GM23248 (cell line): ENCODE data around the gene WNT8A. TPM values are rescaled to one million over a fixed set of nuclear protein-coding genes. Genes with fewer than 3 reads are reported as not detected.

Source experiments
- DNase-seq: peaks from one replicate; pipeline ENCODE4 v3.0.0-alpha.2; 2015
- H2AFZ ChIP-seq: fragments of 200-600 bp; sonication (generic); 2 replicates; pipeline ENCODE4 v1.6.1; 2016; ENCODE audit warnings: antibody characterized with exemption
- H3F3A ChIP-seq: fragments of 200-600 bp; sonication (generic); 2 replicates; pipeline ENCODE4 v1.6.1; 2016; ENCODE audit warnings: mild to moderate bottlenecking, antibody characterized with exemption, mixed run types; ENCODE audit not compliant: insufficient read depth
- H3K27ac ChIP-seq: fragments of 200-600 bp; sonication (generic); 2 replicates; pipeline ENCODE4 v1.5.1; 2016; ENCODE audit warnings: mild to moderate bottlenecking
- H3K27me3 ChIP-seq: fragments of 200-600 bp; sonication (generic); replicated peaks from 2 replicates; pipeline ENCODE4 v1.6.1; 2016; ENCODE audit warnings: mild to moderate bottlenecking; ENCODE audit not compliant: insufficient read depth
- H3K36me3 ChIP-seq: fragments of 200-600 bp; sonication (generic); 2 replicates; pipeline ENCODE4 v1.6.1; 2016; ENCODE audit warnings: low read depth, mild to moderate bottlenecking
- H3K4me1 ChIP-seq: fragments of 200-600 bp; sonication (generic); 2 replicates; pipeline ENCODE4 v1.6.1; 2016; ENCODE audit warnings: mild to moderate bottlenecking; ENCODE audit not compliant: insufficient read depth
- H3K4me2 ChIP-seq: fragments of 200-600 bp; sonication (generic); one replicate; pipeline ENCODE4 v1.6.1; 2016; ENCODE audit warnings: mild to moderate bottlenecking; ENCODE audit not compliant: unreplicated experiment
- H3K4me3 ChIP-seq: fragments of 200-600 bp; sonication (generic); 2 replicates; pipeline ENCODE4 v1.5.1; 2016; ENCODE audit warnings: mild to moderate bottlenecking
- H3K79me2 ChIP-seq: fragments of 200-600 bp; sonication (generic); 2 replicates; pipeline ENCODE4 v1.6.1; 2016; ENCODE audit warnings: mild to moderate bottlenecking; ENCODE audit not compliant: insufficient read depth
- H3K9ac ChIP-seq: fragments of 200-600 bp; sonication (generic); 2 replicates; pipeline ENCODE4 v1.6.1; 2016; ENCODE audit warnings: mild to moderate bottlenecking
- H3K9me2 ChIP-seq: fragments of 200-600 bp; sonication (generic); 2 replicates; pipeline ENCODE4 v1.6.1; 2016; ENCODE audit warnings: mixed run types, mild to moderate bottlenecking, moderate library complexity; ENCODE audit not compliant: insufficient read depth
- H3K9me3 ChIP-seq: fragments of 200-600 bp; sonication (generic); one replicate; pipeline ENCODE4 v1.6.1; 2017; ENCODE audit warnings: low read depth
- H4K20me1 ChIP-seq: fragments of 200-600 bp; sonication (generic); 2 replicates; pipeline ENCODE4 v1.6.0; 2016; ENCODE audit not compliant: insufficient read depth
- EZH2 ChIP-seq: fragments of 200-600 bp; sonication (generic); IDR thresholded peaks from 2 replicates; pipeline ENCODE4 v1.6.1; 2018; ENCODE audit warnings: antibody characterized with exemption, mild to moderate bottlenecking; ENCODE audit not compliant: insufficient read depth, poor library complexity, severe bottlenecking
- EZH2phosphoT487 ChIP-seq: fragments of 200-600 bp; sonication (generic); IDR thresholded peaks from 2 replicates; pipeline ENCODE4 v1.6.1; 2018; ENCODE audit warnings: antibody characterized with exemption, moderate library complexity, mild to moderate bottlenecking, low read depth; ENCODE audit not compliant: insufficient read depth
- WGBS, 2 experiments: methylation state at CpG; one replicate each; pipeline ENCODE4 v1.1.6; 2015 to 2017; ENCODE audit warnings: low lambda C conversion rate in 2 of 2, low coverage in 1 of 2; ENCODE audit errors: missing lambda C conversion rate in 2 of 2; 5-methylcytosine and 5-hydroxymethylcytosine counted together
- in situ Hi-C: fragments of 300-500 bp; cut with MboI; formaldehyde crosslinking; loops from 2 replicates; pipeline ENCODE4 v1.15.0; 2020
- polyA plus RNA-seq: library from polyadenylated mRNA; unstranded; fragments of >200 nt; fragmentation: Nextera tagmentation; extraction: Ambion mirVana; gene quantifications from 2 replicates; pipeline ENCODE4 v1.2.1, GENCODE V29; 2016
- small RNA-seq: library from RNA; depleted of rRNA; stranded (forward); fragments of <200 nt; gene quantifications from one replicate; pipeline ENCODE3, GENCODE V24; 2014; ENCODE audit warnings: low read depth, low replicate concordance
- total RNA-seq: library from RNA; depleted of rRNA; stranded (reverse); fragments of >200 nt; shearing (Covaris generic); gene quantifications from 2 replicates; pipeline ENCODE4 v1.2.3, GENCODE V29; 2014; rRNA removed

The WNT8A gene
- total and polyA plus RNA-seq, 2 experiments from 2014 or later = not detected

DNA sequence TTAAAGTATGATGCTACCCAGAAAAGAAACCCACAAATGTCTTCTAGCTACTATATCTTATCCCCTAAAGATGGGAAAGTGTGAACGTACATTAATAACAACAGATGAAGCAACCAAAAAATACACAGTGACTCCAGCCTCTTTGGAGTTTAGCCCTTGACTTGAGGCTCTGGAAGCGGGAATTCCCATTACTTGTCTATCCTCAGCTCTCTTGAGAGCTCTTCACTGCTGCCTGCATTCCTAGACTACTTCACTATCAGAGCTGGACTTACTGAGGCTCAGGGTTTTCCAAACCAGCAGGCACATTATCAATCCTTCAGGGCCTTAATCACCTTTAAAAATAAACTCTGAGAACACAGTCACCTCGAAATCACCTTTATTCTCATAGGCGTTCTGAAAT lies 56.4 kb downstream of the WNT8A start:
- in situ Hi-C loops = no loop called here

More for the DNA sequence above, 56.4 kb downstream of the WNT8A start:
- no peaks in the 10 kb centered on the region for H4K20me1 ChIP-seq
- no peak overlapping the region for H3K9ac ChIP-seq
- WGBS, 2 experiments = 47 to 48% methylated on average over 4 of the region's 4 CpGs
- no peaks in the 10 kb centered on the region for H3F3A ChIP-seq
- no peaks in the 10 kb centered on the region for H3K79me2 ChIP-seq
- no peaks in the 10 kb centered on the region for H3K4me1 ChIP-seq
- no peak overlapping the region for H3K4me3 ChIP-seq
- H3K27ac ChIP-seq = no peak overlapping the region
- no peaks in the 10 kb centered on the region for H3K36me3 ChIP-seq
- TF ChIP-seq EZH2 = no peak
- no peak for TF ChIP-seq EZH2phosphoT487
- H3K9me3 ChIP-seq = no peaks in the 10 kb centered on the region
- H3K9me2 ChIP-seq = no peaks in the 10 kb centered on the region
- no peak for DNase-seq
- H3K27me3 ChIP-seq = no peaks in the 10 kb centered on the region
- no peak overlapping the region for H2AFZ ChIP-seq
- no peak overlapping the region for H3K4me2 ChIP-seq

Small RNA genes within 50 kb of the gene (small RNA-seq; reads per million reads assigned to genes)
- gene RNU6-1148P (not detected), gene RNU6-460P (not detected), gene RNU6-888P (not detected)

Other genes starting within 250 kb of the WNT8A start
- gene MYOT, start 216.2 kb upstream of the WNT8A start, total RNA-seq = not detected in 2 replicates
- 0.39 TPM in 1 of 2 replicates, not detected in the other for gene MYOT, start 216.2 kb upstream of the WNT8A start, polyA plus RNA-seq
- gene PKD2L2, start 194.6 kb upstream of the WNT8A start, total RNA-seq = not detected in 2 replicates
- gene PKD2L2, start 194.6 kb upstream of the WNT8A start, polyA plus RNA-seq = not detected in 2 replicates
- 19.0 and 26.2 TPM in 2 replicates for gene FAM13B, start 51.0 kb upstream of the WNT8A start, total RNA-seq
- gene FAM13B, start 51.0 kb upstream of the WNT8A start, polyA plus RNA-seq = 13.7 and 15.6 TPM in 2 replicates
- gene NME5, start 55.4 kb downstream of the WNT8A start, total RNA-seq = not detected in 2 replicates
- gene NME5, start 55.4 kb downstream of the WNT8A start, polyA plus RNA-seq = not detected in 2 replicates
- gene BRD8, start 94.6 kb downstream of the WNT8A start, total RNA-seq = 41.7 and 49.5 TPM in 2 replicates
- gene BRD8, start 94.6 kb downstream of the WNT8A start, polyA plus RNA-seq = 59.9 and 64.7 TPM in 2 replicates
- gene KIF20A, start 95.1 kb downstream of the WNT8A start, total RNA-seq = 26.0 and 27.3 TPM in 2 replicates
- 26.0 and 28.2 TPM in 2 replicates for gene KIF20A, start 95.1 kb downstream of the WNT8A start, polyA plus RNA-seq
- 29.1 and 30.5 TPM in 2 replicates for gene CDC23, start 129.3 kb downstream of the WNT8A start, total RNA-seq
- gene CDC23, start 129.3 kb downstream of the WNT8A start, polyA plus RNA-seq = 32.5 and 36.5 TPM in 2 replicates
- not detected in 2 replicates for gene GFRA3, start 190.6 kb downstream of the WNT8A start, total RNA-seq
- not detected in 2 replicates for gene GFRA3, start 190.6 kb downstream of the WNT8A start, polyA plus RNA-seq
- gene CDC25C, start 247.8 kb downstream of the WNT8A start, total RNA-seq = 4.5 and 5.9 TPM in 2 replicates
- 2.9 and 4.4 TPM in 2 replicates for gene CDC25C, start 247.8 kb downstream of the WNT8A start, polyA plus RNA-seq